Measurements from ENCODE around the gene PLPPR1. TPM values are rescaled to one million over a fixed set of nuclear protein-coding genes. Genes with fewer than 3 reads are reported as not detected.

Gene PLPPR1
- total and polyA plus RNA-seq, 4 donors = 1.2 to 26.3 (median 2.4) TPM

GRCh38 chr9:101065930-101066329 is 37.4 kb downstream of the PLPPR1 start:
- no peak overlapping the region for H3K4me3 ChIP-seq (ENCODE audit: low read depth in 1 of 3, low read length in 3 of 3)
- peaks cover 10 to 29% (median 11%) of the 10 kb centered on the region in 4 donors for H3K4me1 ChIP-seq (ENCODE audit: control insufficient read depth in 4 of 4, insufficient read depth in 4 of 4, low read length in 3 of 4)
- H3K9ac ChIP-seq (ENCODE audit: low read depth in 1 of 2, low read length in 2 of 2) = no peak overlapping the region
- no peak for DNase-seq (ENCODE audit: low spot score)
- H3K36me3 ChIP-seq (ENCODE audit: control insufficient read depth in 4 of 4, insufficient read depth in 3 of 4, low read depth in 1 of 4, low read length in 3 of 4) = no peaks in the 10 kb centered on the region
- H3K9me3 ChIP-seq (ENCODE audit: control insufficient read depth in 4 of 4, low read length in 3 of 4) = no peaks in the 10 kb centered on the region
- no peak for TF ChIP-seq TAF1 (conservative IDR thresholded peaks at IDR 0.05)
- no peak for TF ChIP-seq MAX (IDR thresholded peaks at IDR 0.05)
- no peak for TF ChIP-seq JUND (IDR thresholded peaks at IDR 0.05)
- TF ChIP-seq, protein P1, sequence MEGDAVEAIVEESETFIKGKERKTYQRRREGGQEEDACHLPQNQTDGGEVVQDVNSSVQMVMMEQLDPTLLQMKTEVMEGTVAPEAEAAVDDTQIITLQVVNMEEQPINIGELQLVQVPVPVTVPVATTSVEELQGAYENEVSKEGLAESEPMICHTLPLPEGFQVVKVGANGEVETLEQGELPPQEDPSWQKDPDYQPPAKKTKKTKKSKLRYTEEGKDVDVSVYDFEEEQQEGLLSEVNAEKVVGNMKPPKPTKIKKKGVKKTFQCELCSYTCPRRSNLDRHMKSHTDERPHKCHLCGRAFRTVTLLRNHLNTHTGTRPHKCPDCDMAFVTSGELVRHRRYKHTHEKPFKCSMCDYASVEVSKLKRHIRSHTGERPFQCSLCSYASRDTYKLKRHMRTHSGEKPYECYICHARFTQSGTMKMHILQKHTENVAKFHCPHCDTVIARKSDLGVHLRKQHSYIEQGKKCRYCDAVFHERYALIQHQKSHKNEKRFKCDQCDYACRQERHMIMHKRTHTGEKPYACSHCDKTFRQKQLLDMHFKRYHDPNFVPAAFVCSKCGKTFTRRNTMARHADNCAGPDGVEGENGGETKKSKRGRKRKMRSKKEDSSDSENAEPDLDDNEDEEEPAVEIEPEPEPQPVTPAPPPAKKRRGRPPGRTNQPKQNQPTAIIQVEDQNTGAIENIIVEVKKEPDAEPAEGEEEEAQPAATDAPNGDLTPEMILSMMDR (IDR thresholded peaks at IDR 0.05; ENCODE audit: low read depth, low read length, missing input control) = no peak
- no peaks in the 10 kb centered on the region for H3K27me3 ChIP-seq (ENCODE audit: control insufficient read depth in 4 of 4, insufficient read depth in 4 of 4, low read length in 3 of 4)
- WGBS = 84% methylated on average over 1 of the region's 1 CpG
- no peak overlapping the region for H3K27ac ChIP-seq (ENCODE audit: low read depth in 1 of 2, low read length in 2 of 2)

- H3K4me1 ChIP-seq (ENCODE audit: control insufficient read depth in 4 of 4, insufficient read depth in 4 of 4, low read length in 3 of 4) = peaks cover 0 to 9% (median 6%) of the 10 kb centered on the region in 4 donors
- H3K4me3 ChIP-seq (ENCODE audit: low read depth in 1 of 3, low read length in 3 of 3) = no peak overlapping the region
- WGBS = 75% methylated on average over 1 of the region's 1 CpG
- no peaks in the 10 kb centered on the region for H3K36me3 ChIP-seq (ENCODE audit: control insufficient read depth in 4 of 4, insufficient read depth in 3 of 4, low read depth in 1 of 4, low read length in 3 of 4)
- TF ChIP-seq, protein P2, sequence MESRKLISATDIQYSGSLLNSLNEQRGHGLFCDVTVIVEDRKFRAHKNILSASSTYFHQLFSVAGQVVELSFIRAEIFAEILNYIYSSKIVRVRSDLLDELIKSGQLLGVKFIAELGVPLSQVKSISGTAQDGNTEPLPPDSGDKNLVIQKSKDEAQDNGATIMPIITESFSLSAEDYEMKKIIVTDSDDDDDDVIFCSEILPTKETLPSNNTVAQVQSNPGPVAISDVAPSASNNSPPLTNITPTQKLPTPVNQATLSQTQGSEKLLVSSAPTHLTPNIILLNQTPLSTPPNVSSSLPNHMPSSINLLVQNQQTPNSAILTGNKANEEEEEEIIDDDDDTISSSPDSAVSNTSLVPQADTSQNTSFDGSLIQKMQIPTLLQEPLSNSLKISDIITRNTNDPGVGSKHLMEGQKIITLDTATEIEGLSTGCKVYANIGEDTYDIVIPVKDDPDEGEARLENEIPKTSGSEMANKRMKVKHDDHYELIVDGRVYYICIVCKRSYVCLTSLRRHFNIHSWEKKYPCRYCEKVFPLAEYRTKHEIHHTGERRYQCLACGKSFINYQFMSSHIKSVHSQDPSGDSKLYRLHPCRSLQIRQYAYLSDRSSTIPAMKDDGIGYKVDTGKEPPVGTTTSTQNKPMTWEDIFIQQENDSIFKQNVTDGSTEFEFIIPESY (IDR thresholded peaks at IDR 0.05) = no peak
- no peak for TF ChIP-seq FOXA2 (IDR thresholded peaks at IDR 0.05)
- no peak for TF ChIP-seq EGR1 (IDR thresholded peaks at IDR 0.05; ENCODE audit: low read depth in 2 of 2)
- TF ChIP-seq JUND (IDR thresholded peaks at IDR 0.05) = no peak
- DNase-seq (ENCODE audit: low spot score) = no peak
- H3K27ac ChIP-seq (ENCODE audit: low read depth in 1 of 2, low read length in 2 of 2) = no peak overlapping the region
- no peaks in the 10 kb centered on the region for H3K9me3 ChIP-seq (ENCODE audit: control insufficient read depth in 4 of 4, low read length in 3 of 4)
- no peak overlapping the region for H3K9ac ChIP-seq (ENCODE audit: low read depth in 1 of 2, low read length in 2 of 2)
- H3K27me3 ChIP-seq (ENCODE audit: control insufficient read depth in 4 of 4, insufficient read depth in 4 of 4, low read length in 3 of 4) = no peaks in the 10 kb centered on the region
Observed at GRCh38 chr9:101068696-101069095, 40.2 kb downstream of the PLPPR1 start.

GRCh38 chr9:101072259-101072658 is 43.7 kb downstream of the PLPPR1 start:
- H3K36me3 ChIP-seq (ENCODE audit: control insufficient read depth in 4 of 4, insufficient read depth in 3 of 4, low read depth in 1 of 4, low read length in 3 of 4) = no peaks in the 10 kb centered on the region
- TF ChIP-seq RXRA (IDR thresholded peaks at IDR 0.05) (no peak), YY1 (IDR thresholded peaks at IDR 0.05) (no peak), REST (IDR thresholded peaks at IDR 0.05) (no peak), FOXA1 (IDR thresholded peaks at IDR 0.05) (no peak), SP1 (IDR thresholded peaks at IDR 0.05) (no peak), TAF1 (conservative IDR thresholded peaks at IDR 0.05) (no peak), MAX (IDR thresholded peaks at IDR 0.05) (no peak), FOXA2 (IDR thresholded peaks at IDR 0.05) (no peak), EGR1 (IDR thresholded peaks at IDR 0.05; ENCODE audit: low read depth in 2 of 2) (no peak), NR2F2 (IDR thresholded peaks at IDR 0.05) (no peak), HNF4G (IDR thresholded peaks at IDR 0.05) (no peak), HNF4A (conservative IDR thresholded peaks at IDR 0.05) (no peak), JUND (IDR thresholded peaks at IDR 0.05) (no peak), RAD21 (IDR thresholded peaks at IDR 0.05) (no peak), GABPA (IDR thresholded peaks at IDR 0.05 in 1 of 2, conservative IDR thresholded peaks at IDR 0.05 in 1 of 2) (no peak)
- TF ChIP-seq, protein P3, sequence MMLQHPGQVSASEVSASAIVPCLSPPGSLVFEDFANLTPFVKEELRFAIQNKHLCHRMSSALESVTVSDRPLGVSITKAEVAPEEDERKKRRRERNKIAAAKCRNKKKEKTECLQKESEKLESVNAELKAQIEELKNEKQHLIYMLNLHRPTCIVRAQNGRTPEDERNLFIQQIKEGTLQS (IDR thresholded peaks at IDR 0.05) = no peak
- TF ChIP-seq, protein P1 (IDR thresholded peaks at IDR 0.05; ENCODE audit: low read depth, low read length, missing input control) = no peak
- 91% methylated on average over 3 of the region's 3 CpGs for WGBS

More at GRCh38 chr9:101072259-101072658, 43.7 kb downstream of the PLPPR1 start:
- Histone ChIP-seq H3K27ac (ENCODE audit: low read depth in 1 of 2, low read length in 2 of 2) (no peak overlapping the region), H3K4me3 (ENCODE audit: low read depth in 1 of 3, low read length in 3 of 3) (no peak overlapping the region), H3K4me1 (ENCODE audit: control insufficient read depth in 4 of 4, insufficient read depth in 4 of 4, low read length in 3 of 4) (no peaks in the 10 kb centered on the region), H3K27me3 (ENCODE audit: control insufficient read depth in 4 of 4, insufficient read depth in 4 of 4, low read length in 3 of 4) (no peaks in the 10 kb centered on the region), H3K9ac (ENCODE audit: low read depth in 1 of 2, low read length in 2 of 2) (no peak overlapping the region), H3K9me3 (ENCODE audit: control insufficient read depth in 4 of 4, low read length in 3 of 4) (no peaks in the 10 kb centered on the region)
- DNase-seq (ENCODE audit: low spot score) = no peak
